Stimulated activated CD8-positive, alpha-beta memory T cell treated with anti-CD3 and anti-CD28 coated beads, Interleukin-7, amount 100 ng/mL, for 24 hours (primary cell): ENCODE data around the gene PRMT9.

Experiments used
- DNase-seq: peaks from one replicate; pipeline ENCODE4 v3.0.0-alpha.2; 2020; ENCODE audit warnings: low read depth

The PRMT9 gene

GRCh38 chr4:147617841-147618691 lies 65.9 kb downstream of the PRMT9 start:
- no peak for DNase-seq

- DNase-seq, result peak; percentile 99
These were observed 66.7 kb downstream of the PRMT9 start, which contains the start of gene TMEM184C for GRCh38 chr4:147617173-147617840. Gene TMEM184C, plus strand, starts transcription at chr4:147617397. Its CDS starts 560 bp downstream, at chr4:147617957.

GRCh38 chr4:147616849-147617172 lies 67.2 kb downstream of the PRMT9 start:
- no peak for DNase-seq

- DNase-seq, result no peak
These were observed 73.3 kb downstream of the PRMT9 start for GRCh38 chr4:147610686-147611085.

GRCh38 chr4:147607471-147607870 lies 76.5 kb downstream of the PRMT9 start:
- DNase-seq, result no peak

GRCh38 chr4:147605499-147605898 lies 78.5 kb downstream of the PRMT9 start:
- DNase-seq, result no peak

GRCh38 chr4:147599769-147600168 lies 84.2 kb downstream of the PRMT9 start:
- DNase-seq, result no peak

GRCh38 chr4:147599206-147599605 lies 84.8 kb downstream of the PRMT9 start:
- no peak for DNase-seq

GRCh38 chr4:147597561-147597960 lies 86.4 kb downstream of the PRMT9 start:
- no peak for DNase-seq

- no peak for DNase-seq
These were observed 87.0 kb downstream of the PRMT9 start for GRCh38 chr4:147596981-147597380.

- DNase-seq, result no peak
These were observed 87.6 kb downstream of the PRMT9 start for GRCh38 chr4:147596377-147596776.

- no peak for DNase-seq
These were observed 89.4 kb downstream of the PRMT9 start for GRCh38 chr4:147594578-147594977.

GRCh38 chr4:147594107-147594506 lies 89.9 kb downstream of the PRMT9 start:
- DNase-seq, result no peak

- DNase-seq, result no peak
These were observed 92.9 kb downstream of the PRMT9 start for GRCh38 chr4:147591106-147591505.

GRCh38 chr4:147590249-147590920 lies 93.6 kb downstream of the PRMT9 start:
- peak; percentile 14 for DNase-seq

- no peak for DNase-seq
These were observed 94.4 kb downstream of the PRMT9 start for GRCh38 chr4:147589586-147589985.
